Subcutaneous abdominal adipose tissue (tissue), 5 donors: Measurements from ENCODE around the gene CLASRP.
"Not testable (repeated sequence)": the region's sequence is repeated elsewhere in the genome, so short reads cannot be mapped to it uniquely, and the experiment has no call there.

Experiments used
- H3K27ac ChIP-seq: one replicate; pipeline ENCODE4 v1.7.0; 2013; ENCODE audit warnings: low read depth, mild to moderate bottlenecking, inconsistent platforms, low read length, moderate library complexity
- H3K27me3 ChIP-seq, 5 donors: one replicate each; pipeline ENCODE4 v1.7.0; 2013; ENCODE audit warnings: low read length in 5 of 5, inconsistent platforms in 1 of 5; ENCODE audit not compliant: control insufficient read depth in 5 of 5, insufficient read depth in 4 of 5
- H3K36me3 ChIP-seq, 5 donors: one replicate each; pipeline ENCODE4 v1.7.0; 2013; ENCODE audit warnings: low read length in 5 of 5; ENCODE audit not compliant: control insufficient read depth in 5 of 5, insufficient read depth in 5 of 5
- H3K4me1 ChIP-seq, 5 donors: one replicate each; pipeline ENCODE4 v1.7.0; 2013; ENCODE audit warnings: low read length in 5 of 5, mild to moderate bottlenecking in 3 of 5, moderate library complexity in 1 of 5; ENCODE audit not compliant: control insufficient read depth in 5 of 5, insufficient read depth in 5 of 5
- H3K4me3 ChIP-seq, 5 donors: one replicate each; pipeline ENCODE4 v1.7.0; 2013; ENCODE audit warnings: low read length in 5 of 5, low read depth in 1 of 5
- H3K9ac ChIP-seq, 5 donors: one replicate each; pipeline ENCODE4 v1.7.0; 2013; ENCODE audit warnings: low read length in 5 of 5, mild to moderate bottlenecking in 4 of 5, moderate library complexity in 3 of 5
- H3K9me3 ChIP-seq, 5 donors: one replicate each; pipeline ENCODE4 v1.7.0; 2013; ENCODE audit warnings: low read length in 5 of 5; ENCODE audit not compliant: control insufficient read depth in 5 of 5
- donor health status: healthy.
- donor health status: healthy.
- donor health status: healthy.
- donor health status: healthy.
- donor health status: healthy.

Gene CLASRP

GRCh38 chr19:45038931-45039893, at the start of gene CLASRP:
CLASRP (plus strand) TSS chr19:45039045; CDS start chr19:45040213, 1,168 bp downstream.
- peaks cover 11 to 35% (median 22%) of the 10 kb centered on the region in 5 donors for H3K4me1 ChIP-seq
- H3K4me3 ChIP-seq: peak within 1 kb of the TSS; percentile 83 to 94 (median 87)
- H3K27ac ChIP-seq: peak within 1 kb of the TSS; percentile 98
- H3K9me3 ChIP-seq: peaks cover 0 to 5% (median 4%) of the 10 kb centered on the region in 5 donors
- peaks cover 0 to 69% (median 45%) of the 10 kb centered on the region in 5 donors for H3K36me3 ChIP-seq
- no peaks in the 10 kb centered on the region for H3K27me3 ChIP-seq
- H3K9ac ChIP-seq: peak within 1 kb of the TSS; percentile 63 to 99 (median 95)

- H3K9ac ChIP-seq: no peak overlapping the region
- H3K4me3 ChIP-seq: no peak overlapping the region
- no peak overlapping the region for H3K27ac ChIP-seq
- H3K27me3 ChIP-seq: no peaks in the 10 kb centered on the region
- peaks cover 0 to 82% (median 78%) of the 10 kb centered on the region in 5 donors for H3K36me3 ChIP-seq
- peaks cover 0 to 22% (median 10%) of the 10 kb centered on the region in 5 donors for H3K4me1 ChIP-seq
- no peaks in the 10 kb centered on the region for H3K9me3 ChIP-seq
These were observed 48.4 kb upstream of the CLASRP start for GRCh38 chr19:44990459-44990858.

GRCh38 chr19:44990966-44991365, 47.9 kb upstream of the CLASRP start:
- peaks cover 0 to 76% (median 73%) of the 10 kb centered on the region in 5 donors for H3K36me3 ChIP-seq
- H3K4me3 ChIP-seq: no peak overlapping the region
- peaks cover 0 to 22% (median 10%) of the 10 kb centered on the region in 5 donors for H3K4me1 ChIP-seq
- no peak overlapping the region for H3K27ac ChIP-seq
- H3K9me3 ChIP-seq: no peaks in the 10 kb centered on the region
- no peaks in the 10 kb centered on the region for H3K27me3 ChIP-seq
- no peak overlapping the region for H3K9ac ChIP-seq

- no peak overlapping the region for H3K9ac ChIP-seq
- no peaks in the 10 kb centered on the region for H3K27me3 ChIP-seq
- no peak overlapping the region for H3K27ac ChIP-seq
- peaks cover 0 to 16% (median 9%) of the 10 kb centered on the region in 5 donors for H3K4me1 ChIP-seq
- peaks cover 0 to 62% (median 60%) of the 10 kb centered on the region in 5 donors for H3K36me3 ChIP-seq
- no peak overlapping the region for H3K4me3 ChIP-seq
- no peaks in the 10 kb centered on the region for H3K9me3 ChIP-seq
These were observed 46.3 kb upstream of the CLASRP start for GRCh38 chr19:44992336-44993163.

GRCh38 chr19:44993526-44993925, 45.3 kb upstream of the CLASRP start:
- H3K27me3 ChIP-seq: no peaks in the 10 kb centered on the region
- H3K9ac ChIP-seq: no peak overlapping the region
- H3K36me3 ChIP-seq: peaks cover 0 to 54% (median 51%) of the 10 kb centered on the region in 5 donors
- peaks cover 0 to 6% (median 0%) of the 10 kb centered on the region in 5 donors for H3K4me1 ChIP-seq
- H3K4me3 ChIP-seq: no peak overlapping the region
- H3K27ac ChIP-seq: no peak overlapping the region
- no peaks in the 10 kb centered on the region for H3K9me3 ChIP-seq

- H3K4me3 ChIP-seq: no peak overlapping the region
- H3K9me3 ChIP-seq: no peaks in the 10 kb centered on the region
- peaks cover 0 to 49% (median 46%) of the 10 kb centered on the region in 5 donors for H3K36me3 ChIP-seq
- H3K27me3 ChIP-seq: no peaks in the 10 kb centered on the region
- H3K4me1 ChIP-seq: peaks cover 0 to 1% (median 0%) of the 10 kb centered on the region in 5 donors
- H3K27ac ChIP-seq: no peak overlapping the region
- H3K9ac ChIP-seq: no peak overlapping the region
These were observed 44.8 kb upstream of the CLASRP start for GRCh38 chr19:44993926-44994537.

GRCh38 chr19:44998025-44998424, 40.8 kb upstream of the CLASRP start:
- H3K27ac ChIP-seq: no peak overlapping the region

GRCh38 chr19:44999131-44999925, 39.5 kb upstream of the CLASRP start:
- not testable (repeated sequence) for H3K9ac ChIP-seq, H3K36me3 ChIP-seq, H3K9me3 ChIP-seq, H3K27me3 ChIP-seq, H3K27ac ChIP-seq, H3K4me3 ChIP-seq
- peaks cover 0 to 14% (median 10%) of the 10 kb centered on the region in 5 donors for H3K4me1 ChIP-seq

More at GRCh38 chr19:44998025-44998424, 40.8 kb upstream of the CLASRP start:
- no peaks in the 10 kb centered on the region for H3K27me3 ChIP-seq
- H3K4me3 ChIP-seq: no peak overlapping the region
- no peak overlapping the region for H3K9ac ChIP-seq
- H3K9me3 ChIP-seq: no peaks in the 10 kb centered on the region
- peaks cover 0 to 14% (median 10%) of the 10 kb centered on the region in 5 donors for H3K4me1 ChIP-seq
- peaks cover 0 to 12% (median 7%) of the 10 kb centered on the region in 5 donors for H3K36me3 ChIP-seq

GRCh38 chr19:45000665-45001064, 38.2 kb upstream of the CLASRP start:
- Histone ChIP-seq H3K9ac (peak overlapping the region in 4 of 5 donors; percentile 35 to 71 (median 64)), H3K4me3 (peak overlapping the region; percentile 48 to 60 (median 58)), H3K36me3 (peaks cover 0 to 10% (median 0%) of the 10 kb centered on the region in 5 donors), H3K4me1 (peaks cover 0 to 14% (median 10%) of the 10 kb centered on the region in 5 donors), H3K27ac (peak overlapping the region; percentile 54)
- not testable (repeated sequence) for H3K27me3 ChIP-seq, H3K9me3 ChIP-seq
